ENCODE measurements around the gene ANXA11.

ANXA11 gene

DNA sequence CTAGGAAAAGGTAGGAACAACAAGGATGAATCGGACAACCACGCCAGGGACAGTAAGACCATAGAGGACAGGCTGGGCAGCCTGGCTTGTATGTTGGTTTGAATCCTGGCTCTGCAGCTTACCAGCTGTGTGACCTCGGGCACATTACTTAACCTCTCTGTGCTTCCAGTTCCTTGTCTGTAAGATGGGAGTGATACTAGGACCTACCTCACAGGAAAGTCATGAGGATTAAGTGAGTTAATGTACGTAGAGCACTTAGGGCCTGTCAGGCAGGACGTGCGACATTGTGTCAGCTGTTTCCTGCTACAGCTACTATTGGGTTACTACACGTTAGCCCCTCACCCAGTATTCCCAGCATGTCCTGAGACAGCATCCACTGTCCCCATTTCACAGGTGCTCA is 40.7 kb downstream of the ANXA11 start:
- Histone ChIP-seq H3K9me3 (replicated peaks in 1 of 2; ENCODE audit: control insufficient read depth in 2 of 2, insufficient read depth in 1 of 2, low read depth in 1 of 2, low read length in 2 of 2) (no peaks in the 10 kb centered on the region), H3K36me3 (replicated peaks in 1 of 2; ENCODE audit: control insufficient read depth in 2 of 2, insufficient read depth in 2 of 2, low read length in 2 of 2) (no peaks in the 10 kb centered on the region), H3K23ac (ENCODE audit: low read depth, low read length, poor library complexity) (no peak overlapping the region), H3K4me2 (ENCODE audit: insufficient read depth, low read length, poor library complexity, severe bottlenecking) (no peak overlapping the region), H3K27ac (replicated peaks; ENCODE audit: low read length) (no peak overlapping the region), H2BK120ac (ENCODE audit: low read depth, low read length) (no peak overlapping the region), H3K4me1 (ENCODE audit: control insufficient read depth in 2 of 2, insufficient read depth in 1 of 2, low read depth in 1 of 2, low read length in 2 of 2) (peaks cover 0 to 6% of the 10 kb centered on the region in 2 donors), H3K14ac (ENCODE audit: low read length) (no peak overlapping the region), H4K8ac (ENCODE audit: low read depth, low read length) (no peak overlapping the region), H3K79me1 (ENCODE audit: low read depth, low read length) (no peaks in the 10 kb centered on the region), H2BK5ac (ENCODE audit: low read length) (no peak overlapping the region), H3K4me3 (ENCODE audit: low read length in 2 of 2) (no peak overlapping the region), H3K9ac (ENCODE audit: low read depth, low read length, poor library complexity) (no peak overlapping the region), H2BK12ac (ENCODE audit: low read length) (no peak overlapping the region), H2AK5ac (ENCODE audit: low read depth, low read length) (no peak overlapping the region), H2BK15ac (ENCODE audit: low read length) (no peak overlapping the region), H3K4ac (ENCODE audit: low read length) (no peak overlapping the region), H3K18ac (ENCODE audit: low read length) (no peak overlapping the region), H2AFZ (ENCODE audit: low read length) (no peak overlapping the region), H4K91ac (ENCODE audit: low read depth, low read length, poor library complexity) (no peak overlapping the region), H3K27me3 (ENCODE audit: control insufficient read depth in 3 of 3, insufficient read depth in 3 of 3, low read depth in 1 of 3, low read length in 3 of 3) (no peaks in the 10 kb centered on the region)
- no CpG with 5 or more reads among the region's 7 CpGs for WGBS, 2 donors (ENCODE audit: extremely low coverage in 2 of 2, insufficient read length in 2 of 2, insufficient replicate concordance in 1 of 2)
- DNase-seq (ENCODE audit: low spot score) = no peak

DNA sequence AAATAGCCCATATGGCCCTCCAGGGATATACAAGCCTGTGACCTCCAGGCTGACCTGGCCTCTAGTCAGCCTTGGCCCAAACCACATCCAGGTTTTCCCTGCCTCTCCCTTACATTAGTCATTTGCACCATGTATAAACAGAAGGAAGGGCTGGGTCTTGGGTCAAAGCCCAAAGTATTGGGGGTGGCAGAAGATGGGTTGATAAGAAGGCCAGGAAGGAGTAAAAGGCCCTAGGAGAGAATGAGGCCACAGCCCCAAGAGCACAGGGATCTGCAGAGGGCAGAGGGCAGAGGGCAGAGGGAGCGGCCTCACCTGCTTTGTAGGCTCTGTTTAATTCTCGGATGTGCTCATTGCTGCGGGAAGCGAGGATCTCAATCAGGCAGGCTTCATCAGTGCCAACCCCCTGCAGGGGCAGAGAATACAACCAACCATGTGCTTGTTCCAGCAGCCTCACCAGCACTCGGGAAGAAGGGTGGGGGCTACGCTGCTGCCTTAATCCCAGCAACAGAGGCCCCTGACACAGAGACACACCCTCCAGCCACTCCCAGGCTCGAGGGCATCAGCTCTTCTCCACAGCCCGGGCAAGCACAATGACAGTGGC is 41.5 kb downstream of the ANXA11 start:
- Histone ChIP-seq H3K79me1 (ENCODE audit: low read depth, low read length) (no peaks in the 10 kb centered on the region), H2BK15ac (ENCODE audit: low read length) (no peak overlapping the region), H3K4me3 (ENCODE audit: low read length in 2 of 2) (no peak overlapping the region), H3K4me1 (ENCODE audit: control insufficient read depth in 2 of 2, insufficient read depth in 1 of 2, low read depth in 1 of 2, low read length in 2 of 2) (peaks cover 0 to 6% of the 10 kb centered on the region in 2 donors), H3K9ac (ENCODE audit: low read depth, low read length, poor library complexity) (no peak overlapping the region), H3K4ac (ENCODE audit: low read length) (no peak overlapping the region), H3K23ac (ENCODE audit: low read depth, low read length, poor library complexity) (no peak overlapping the region), H3K4me2 (ENCODE audit: insufficient read depth, low read length, poor library complexity, severe bottlenecking) (no peak overlapping the region), H2AK5ac (ENCODE audit: low read depth, low read length) (no peak overlapping the region), H3K36me3 (replicated peaks in 1 of 2; ENCODE audit: control insufficient read depth in 2 of 2, insufficient read depth in 2 of 2, low read length in 2 of 2) (no peaks in the 10 kb centered on the region), H3K27ac (replicated peaks; ENCODE audit: low read length) (no peak overlapping the region), H2BK5ac (ENCODE audit: low read length) (no peak overlapping the region), H3K14ac (ENCODE audit: low read length) (no peak overlapping the region), H4K91ac (ENCODE audit: low read depth, low read length, poor library complexity) (no peak overlapping the region), H3K18ac (ENCODE audit: low read length) (no peak overlapping the region), H4K8ac (ENCODE audit: low read depth, low read length) (no peak overlapping the region), H2BK12ac (ENCODE audit: low read length) (no peak overlapping the region), H3K9me3 (replicated peaks in 1 of 2; ENCODE audit: control insufficient read depth in 2 of 2, insufficient read depth in 1 of 2, low read depth in 1 of 2, low read length in 2 of 2) (no peaks in the 10 kb centered on the region), H3K27me3 (ENCODE audit: control insufficient read depth in 3 of 3, insufficient read depth in 3 of 3, low read depth in 1 of 3, low read length in 3 of 3) (no peaks in the 10 kb centered on the region), H2BK120ac (ENCODE audit: low read depth, low read length) (no peak overlapping the region), H2AFZ (ENCODE audit: low read length) (no peak overlapping the region)
- no CpG with 5 or more reads among the region's 8 CpGs for WGBS, 2 donors (ENCODE audit: extremely low coverage in 2 of 2, insufficient read length in 2 of 2, insufficient replicate concordance in 1 of 2)
- DNase-seq (ENCODE audit: low spot score) = peak; percentile 23

DNA sequence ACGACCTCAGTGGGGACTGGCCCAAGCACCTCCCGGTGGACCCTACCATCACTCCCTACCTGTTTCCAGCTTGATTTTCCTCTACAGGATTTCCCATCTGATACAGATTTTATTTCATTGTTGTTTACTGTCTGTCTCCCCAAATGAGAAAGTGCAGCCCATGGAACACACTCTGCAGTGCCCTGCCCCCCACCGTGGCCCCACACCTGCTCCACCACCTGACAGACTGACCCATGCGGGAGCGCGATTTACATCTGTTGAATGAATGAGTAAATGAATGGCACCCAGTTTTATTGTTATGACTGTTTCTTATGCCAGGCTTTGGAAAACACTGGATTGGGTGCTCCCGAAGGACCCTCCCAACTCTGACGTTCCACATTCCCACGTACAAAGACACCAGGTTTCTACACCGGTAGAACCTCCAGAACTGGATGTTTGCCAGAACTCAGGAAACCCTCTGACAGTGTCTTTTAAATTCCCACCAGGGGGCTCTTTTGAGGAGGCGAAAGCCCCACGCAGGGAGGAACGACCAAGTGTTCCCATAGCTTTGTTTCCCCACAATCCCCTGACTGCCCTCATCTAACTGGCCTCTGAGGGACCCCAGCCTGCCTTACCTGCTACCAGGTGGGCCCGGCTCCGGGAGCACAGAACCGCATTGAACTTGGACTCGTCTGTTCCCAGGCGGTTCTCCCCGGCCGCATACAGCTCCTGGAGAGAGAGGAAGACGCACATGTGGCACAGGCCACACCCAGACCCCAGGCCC is 43.8 kb downstream of the ANXA11 start:
- H3K18ac ChIP-seq (ENCODE audit: low read length) = no peak overlapping the region
- H2BK5ac ChIP-seq (ENCODE audit: low read length) = no peak overlapping the region
- H3K23ac ChIP-seq (ENCODE audit: low read depth, low read length, poor library complexity) = no peak overlapping the region
- H4K91ac ChIP-seq (ENCODE audit: low read depth, low read length, poor library complexity) = no peak overlapping the region
- H3K4ac ChIP-seq (ENCODE audit: low read length) = no peak overlapping the region
- H2AK5ac ChIP-seq (ENCODE audit: low read depth, low read length) = no peak overlapping the region
- no peak overlapping the region for H3K4me3 ChIP-seq (ENCODE audit: low read length in 2 of 2)
- no peak overlapping the region for H2BK12ac ChIP-seq (ENCODE audit: low read length)
- H3K9me3 ChIP-seq (replicated peaks in 1 of 2; ENCODE audit: control insufficient read depth in 2 of 2, insufficient read depth in 1 of 2, low read depth in 1 of 2, low read length in 2 of 2) = no peaks in the 10 kb centered on the region
- H3K9ac ChIP-seq (ENCODE audit: low read depth, low read length, poor library complexity) = no peak overlapping the region
- H3K27me3 ChIP-seq (ENCODE audit: control insufficient read depth in 3 of 3, insufficient read depth in 3 of 3, low read depth in 1 of 3, low read length in 3 of 3) = no peaks in the 10 kb centered on the region
- WGBS, 2 donors (ENCODE audit: extremely low coverage in 2 of 2, insufficient read length in 2 of 2, insufficient replicate concordance in 1 of 2) = no CpG with 5 or more reads among the region's 21 CpGs
- no peak overlapping the region for H2BK15ac ChIP-seq (ENCODE audit: low read length)
- H3K4me2 ChIP-seq (ENCODE audit: insufficient read depth, low read length, poor library complexity, severe bottlenecking) = no peak overlapping the region
- no peaks in the 10 kb centered on the region for H3K79me1 ChIP-seq (ENCODE audit: low read depth, low read length)
- H3K36me3 ChIP-seq (replicated peaks in 1 of 2; ENCODE audit: control insufficient read depth in 2 of 2, insufficient read depth in 2 of 2, low read length in 2 of 2) = no peaks in the 10 kb centered on the region
- no peak overlapping the region for H3K27ac ChIP-seq (replicated peaks; ENCODE audit: low read length)
- no peak overlapping the region for H3K14ac ChIP-seq (ENCODE audit: low read length)
- no peak for DNase-seq (ENCODE audit: low spot score)
- H2BK120ac ChIP-seq (ENCODE audit: low read depth, low read length) = no peak overlapping the region
- H2AFZ ChIP-seq (ENCODE audit: low read length) = no peak overlapping the region
- H4K8ac ChIP-seq (ENCODE audit: low read depth, low read length) = no peak overlapping the region
- H3K4me1 ChIP-seq (ENCODE audit: control insufficient read depth in 2 of 2, insufficient read depth in 1 of 2, low read depth in 1 of 2, low read length in 2 of 2) = peaks cover 2 to 6% of the 10 kb centered on the region in 2 donors

All from neuronal stem cell (in vitro differentiated cells).